Stimulated activated CD4-positive, alpha-beta T cell treated with anti-CD3 and anti-CD28 coated beads, Interleukin-15, amount 100 ng/mL, for 24 hours (primary cell): Measurements from ENCODE around the gene GCGR.

Source experiments
- DNase-seq: peaks from one replicate; pipeline ENCODE4 v3.0.0-alpha.2; 2020

The GCGR gene

DNA sequence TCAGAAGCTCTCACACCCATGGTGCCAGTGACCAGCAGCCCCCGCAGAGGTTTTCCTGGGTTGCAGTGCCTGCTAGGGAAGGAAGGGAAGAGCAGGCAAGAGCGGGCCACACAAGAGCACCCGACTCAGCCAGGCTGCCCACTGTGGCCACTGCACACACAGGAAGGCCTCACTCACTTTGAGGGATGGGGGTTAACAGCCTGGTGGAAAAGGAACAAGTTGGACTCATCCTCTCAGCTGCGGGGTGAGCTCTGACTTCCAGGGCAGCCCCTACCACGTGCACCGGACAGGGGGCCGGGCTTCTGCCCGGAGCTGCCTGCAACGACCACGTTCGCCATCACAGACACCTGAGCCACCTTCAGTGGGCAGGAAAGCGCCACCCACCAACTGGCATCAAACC, 48.3 kb downstream of the GCGR start:
- no peak for DNase-seq

GRCh38 chr17:81854974-81855774, 51.2 kb downstream of the GCGR start:
- no peak for DNase-seq

GRCh38 chr17:81858170-81858966, 54.4 kb downstream of the GCGR start:
- DNase-seq, result no peak

- no peak for DNase-seq
Observed at GRCh38 chr17:81858967-81859905, 55.3 kb downstream of the GCGR start.

- no peak for DNase-seq
Observed at GRCh38 chr17:81859906-81860755, 56.2 kb downstream of the GCGR start, which contains the start of gene P4HB. Gene P4HB (minus strand): TSS chr17:81860535. CDS start chr17:81860471, 64 bp downstream.

GRCh38 chr17:81860756-81861568, 57.0 kb downstream of the GCGR start:
- peak; percentile 99 for DNase-seq

- DNase-seq, result no peak
Observed at GRCh38 chr17:81863123-81863675, 59.2 kb downstream of the GCGR start.
